Bronchial epithelial cell (primary cell): ENCODE results near the gene GPR142. TPM values are rescaled to one million over a fixed set of nuclear protein-coding genes. Genes with fewer than 3 reads are reported as not detected.

Experiments used
- DNase-seq: peaks from one replicate; pipeline ENCODE4 v3.0.0-alpha.2; 2010; ENCODE audit warnings: low read depth
- FAIRE-seq: peaks from 2 replicates; lab custom pipeline; 2011; peaks lifted over from hg19 to GRCh38; lab: Jason Lieb, UNC
- H3K27me3 ChIP-seq: 2 replicates; pipeline ENCODE4 v1.5.1; 2011; ENCODE audit warnings: low read length; ENCODE audit not compliant: control insufficient read depth, insufficient read depth
- H3K36me3 ChIP-seq: 2 replicates; pipeline ENCODE4 v1.5.1; 2011; ENCODE audit warnings: low read length; ENCODE audit not compliant: control insufficient read depth, insufficient read depth
- H3K4me3 ChIP-seq: 2 replicates; pipeline ENCODE4 v1.5.1; 2011; ENCODE audit warnings: mild to moderate bottlenecking, low read depth, low read length, control low read depth
- CTCF ChIP-seq: IDR thresholded peaks from 2 replicates; pipeline ENCODE4 v1.5.1; 2011; ENCODE audit warnings: mild to moderate bottlenecking, moderate library complexity, low read length, control low read depth, inconsistent platforms; ENCODE audit not compliant: insufficient read depth, severe bottlenecking
- total RNA-seq: library from RNA; depleted of rRNA; stranded (reverse); fragments of >200 nt; gene quantifications from 2 replicates; pipeline ENCODE4 v1.2.1, GENCODE V29; 2014

The GPR142 gene
- total RNA-seq, 1 donor from 2014 or later, result not detected

- DNase-seq (no peak), FAIRE-seq (no peak)
Measured at GRCh38 chr17:74412581-74412980, 45.3 kb downstream of the GPR142 start.

DNA sequence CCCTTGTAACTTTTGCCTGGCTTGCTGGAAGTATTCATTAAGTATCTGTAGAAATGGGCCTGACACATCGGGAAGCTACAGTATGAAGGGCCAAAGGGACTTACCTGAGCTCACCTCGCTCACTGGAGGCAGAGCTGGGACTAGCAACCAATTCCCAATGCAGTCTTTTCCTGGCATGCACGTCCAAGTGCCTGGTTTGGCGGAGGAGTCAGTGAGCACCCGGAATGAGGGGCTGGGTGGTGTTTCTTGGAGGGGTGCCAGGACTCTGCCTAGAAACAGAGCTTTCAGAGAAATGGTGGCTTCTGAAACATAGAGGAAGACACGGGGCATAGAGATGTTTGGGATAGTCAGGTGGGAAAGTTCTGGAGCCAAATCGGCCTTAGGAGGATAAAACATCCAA, 46.2 kb downstream of the GPR142 start:
- TF ChIP-seq CTCF, result no peak
- DNase-seq, result no peak

More at GRCh38 chr17:74412581-74412980, 45.3 kb downstream of the GPR142 start:
- Histone ChIP-seq H3K36me3 (no peaks in the 10 kb centered on the region), H3K4me3 (no peak overlapping the region), H3K27me3 (no peaks in the 10 kb centered on the region)
- no peak for TF ChIP-seq CTCF

GRCh38 chr17:74414510-74414909, 47.2 kb downstream of the GPR142 start:
- FAIRE-seq, result no peak
- no peak for TF ChIP-seq CTCF
- DNase-seq, result no peak
- Histone ChIP-seq H3K36me3 (no peaks in the 10 kb centered on the region), H3K4me3 (no peak overlapping the region), H3K27me3 (no peaks in the 10 kb centered on the region)

More for the DNA sequence above, 46.2 kb downstream of the GPR142 start:
- FAIRE-seq, result no peak
- H3K27me3 ChIP-seq, result no peaks in the 10 kb centered on the region
- H3K36me3 ChIP-seq, result no peaks in the 10 kb centered on the region
- no peak overlapping the region for H3K4me3 ChIP-seq

DNA sequence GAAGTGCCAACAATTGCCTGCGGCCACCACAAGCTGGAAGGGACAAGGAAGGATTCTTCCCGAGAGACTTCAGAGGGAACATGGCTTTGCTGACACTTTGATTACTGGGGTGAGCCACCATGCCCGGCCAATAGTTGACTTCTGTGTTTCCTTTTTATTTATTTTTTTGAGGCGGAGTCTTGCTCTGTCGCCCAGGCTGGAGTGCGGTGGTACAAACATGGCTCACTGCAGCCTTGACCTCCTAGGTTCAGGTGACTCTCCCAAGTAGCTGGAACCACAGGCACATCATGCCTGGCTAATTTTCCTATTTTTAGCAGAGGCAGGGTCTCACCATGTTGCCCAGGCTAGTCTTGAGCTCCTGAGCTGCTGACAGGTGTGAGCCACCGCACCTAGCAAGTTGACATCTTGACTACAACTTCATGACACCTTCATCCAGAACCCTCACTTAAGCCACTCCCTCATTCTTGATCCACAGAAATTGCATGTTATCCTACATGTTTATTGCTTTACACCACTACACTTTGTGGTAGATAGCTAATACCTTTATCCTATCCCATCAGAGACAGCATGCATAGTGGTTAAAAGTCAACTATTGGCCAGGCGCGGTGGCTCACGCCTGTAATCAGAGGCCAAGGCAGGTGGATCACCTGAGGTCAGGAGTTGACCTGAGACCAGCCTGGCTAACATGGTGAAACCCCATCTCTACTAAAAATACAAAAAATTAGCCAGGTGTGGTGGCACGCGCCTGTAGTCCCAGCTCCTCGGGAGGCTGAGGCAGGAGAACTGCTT, 48.5 kb downstream of the GPR142 start:
- TF ChIP-seq CTCF, result no peak
- H3K4me3 ChIP-seq, result no peak overlapping the region
- H3K27me3 ChIP-seq, result no peaks in the 10 kb centered on the region
- DNase-seq (no peak), FAIRE-seq (no peak)
- H3K36me3 ChIP-seq, result no peaks in the 10 kb centered on the region

- Histone ChIP-seq H3K4me3 (no peak overlapping the region), H3K27me3 (no peaks in the 10 kb centered on the region), H3K36me3 (no peaks in the 10 kb centered on the region)
- DNase-seq (peak; percentile 89), FAIRE-seq (peak; percentile 36)
- no peak for TF ChIP-seq CTCF
Measured at GRCh38 chr17:74417178-74418045, 50.1 kb downstream of the GPR142 start.
